ENCODE results near the gene CROT. TPM values are rescaled to one million over a fixed set of nuclear protein-coding genes. Genes with fewer than 3 reads are reported as not detected.

The CROT gene
- total RNA-seq, 2 donors from 2014 or later, result 22.7 to 35.8 TPM

DNA sequence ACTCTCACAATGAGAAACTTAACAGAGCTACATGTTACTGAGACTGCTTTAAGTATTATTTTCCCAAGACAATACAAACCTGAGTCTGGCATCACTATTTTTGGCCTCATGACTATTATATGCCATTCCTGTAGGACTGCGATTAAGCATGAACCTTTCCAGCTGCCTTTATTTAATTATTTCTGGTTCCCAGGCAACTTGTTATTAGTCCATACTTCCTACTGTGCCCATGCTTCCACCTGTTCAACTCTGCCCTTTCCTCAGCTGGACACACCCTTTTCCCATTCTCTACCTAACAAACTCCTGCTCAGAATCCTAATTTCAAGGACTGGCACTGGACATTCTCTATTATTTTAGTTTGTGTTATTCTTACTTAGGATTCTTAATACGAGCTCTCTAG is 8.1 kb upstream of the CROT start:
- ATAC-seq (peak; percentile 38), DNase-seq (no peak)

GRCh38 chr7:87339373-87339897 is 6.0 kb upstream of the CROT start:
- intact Hi-C loops (cut with DNase I, micrococcal nuclease), result no loop called here
- DNase-seq, result no peak
- ATAC-seq, result no peak

More for the DNA sequence above, 8.1 kb upstream of the CROT start:
- intact Hi-C loops (cut with DNase I, micrococcal nuclease), result no loop called here

GRCh38 chr7:87341441-87341840 is 4.0 kb upstream of the CROT start:
- no peak for ATAC-seq
- DNase-seq, result no peak
- intact Hi-C loops (cut with DNase I, micrococcal nuclease), result loop anchor here in 1 of 2 donors (10.0 kb wide), 1 partner anchor 187 kb away; the partner anchor contains the start of gene DMTF1

- intact Hi-C loops (cut with DNase I, micrococcal nuclease), result loop anchor here in 1 of 2 donors (10.0 kb wide), 1 partner anchor 187 kb away; the partner anchor contains the start of gene DMTF1
- no peak for DNase-seq
- ATAC-seq, result no peak
These were observed 3.2 kb upstream of the CROT start for GRCh38 chr7:87342231-87342630.

- DNase-seq, result no peak
- intact Hi-C loops (cut with DNase I, micrococcal nuclease), result loop anchor here in 1 of 2 donors (10.0 kb wide), 1 partner anchor 190 kb away; the partner anchor contains the start of gene DMTF1
- no peak for ATAC-seq
These were observed 1.0 kb upstream of the CROT start for GRCh38 chr7:87344446-87344845.

DNA sequence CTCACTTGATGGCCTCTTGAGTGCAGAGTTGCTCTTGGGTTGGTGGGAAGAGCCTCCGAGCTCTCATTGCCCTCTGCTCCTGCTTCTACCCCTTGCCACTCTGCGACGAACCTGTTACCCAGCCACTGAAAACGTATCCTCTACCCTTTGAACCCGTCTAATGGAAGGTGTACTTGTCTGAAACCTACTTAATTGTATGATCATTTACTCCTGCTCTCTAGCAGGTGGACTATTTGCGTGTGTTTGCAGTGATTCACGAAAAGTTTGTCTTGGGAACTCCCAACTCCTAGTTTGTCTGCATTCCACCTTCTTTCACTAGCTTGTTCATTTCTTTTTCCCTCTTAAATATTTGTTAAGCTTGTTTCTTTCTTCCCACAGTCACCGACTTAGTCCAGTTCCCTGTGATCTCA is 503 bp downstream of the CROT start:
- DNase-seq, result no peak
- intact Hi-C loops (cut with DNase I, micrococcal nuclease), result loop anchor here in 1 of 2 donors (10.0 kb wide), 1 partner anchor 191 kb away; the partner anchor contains the start of gene DMTF1
- peak; percentile 33 for ATAC-seq

- intact Hi-C loops (cut with DNase I, micrococcal nuclease), result loop anchor here in 1 of 2 donors (10.0 kb wide), 1 partner anchor 192 kb away; the partner anchor contains the start of gene DMTF1
- ATAC-seq, result no peak
These were observed 1.7 kb downstream of the CROT start for GRCh38 chr7:87347207-87347606.

GRCh38 chr7:87347664-87348063 is 2.2 kb downstream of the CROT start:
- ATAC-seq (no peak), DNase-seq (no peak)
- intact Hi-C loops (cut with DNase I, micrococcal nuclease), result loop anchor here in 1 of 2 donors (10.0 kb wide), 1 partner anchor 193 kb away; the partner anchor contains the start of gene DMTF1

More at GRCh38 chr7:87347207-87347606, 1.7 kb downstream of the CROT start:
- no peak for DNase-seq

DNA sequence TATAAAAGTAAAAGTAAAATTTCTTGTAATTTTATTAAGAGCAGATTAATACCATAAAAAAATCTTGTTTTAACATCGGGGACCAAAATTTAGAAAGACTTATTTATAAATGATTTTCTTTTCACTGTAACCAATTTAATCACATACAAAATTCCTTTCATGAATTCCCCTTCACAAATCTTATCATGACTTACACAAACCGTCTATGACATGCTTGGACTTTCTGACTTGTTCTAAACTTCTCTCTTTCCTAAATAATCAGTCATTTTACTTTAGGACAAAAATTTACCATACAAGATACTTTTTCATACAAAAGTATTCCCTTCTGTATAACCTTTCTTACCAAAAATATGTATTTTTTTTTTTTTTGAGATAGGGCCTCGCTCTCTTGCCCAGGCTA is 9.3 kb downstream of the CROT start:
- ATAC-seq, result no peak
- DNase-seq, result no peak
- intact Hi-C loops (cut with DNase I, micrococcal nuclease), result no loop called here

- ATAC-seq, result no peak
- intact Hi-C loops (cut with DNase I, micrococcal nuclease), result no loop called here
These were observed 11.0 kb downstream of the CROT start for GRCh38 chr7:87356448-87356847.

DNA sequence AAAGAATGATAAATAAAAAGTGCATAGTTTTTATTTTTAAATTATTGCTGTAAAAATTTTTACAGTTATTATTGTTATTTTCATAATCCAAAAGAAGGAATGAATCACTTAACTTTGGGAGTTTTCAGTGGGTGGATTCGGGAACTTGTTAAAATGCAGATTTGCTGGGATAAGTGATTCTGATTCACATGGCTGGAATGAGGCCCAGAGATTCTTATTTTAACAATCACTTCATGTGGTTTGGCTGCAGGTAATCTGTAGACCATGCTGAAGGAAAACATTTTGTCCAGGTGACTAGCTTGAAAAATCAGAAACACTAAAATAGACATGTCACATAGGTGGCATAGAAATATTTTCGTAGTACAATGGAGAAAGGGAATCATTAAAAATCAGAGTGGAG is 13.9 kb downstream of the CROT start:
- ATAC-seq, result no peak
- DNase-seq, result no peak
- intact Hi-C loops (cut with DNase I, micrococcal nuclease), result no loop called here

More at GRCh38 chr7:87356448-87356847, 11.0 kb downstream of the CROT start:
- DNase-seq, result no peak

- no peak for DNase-seq
- no peak for ATAC-seq
- intact Hi-C loops (cut with DNase I, micrococcal nuclease), result no loop called here
These were observed 15.9 kb downstream of the CROT start for GRCh38 chr7:87361320-87361719.

DNA sequence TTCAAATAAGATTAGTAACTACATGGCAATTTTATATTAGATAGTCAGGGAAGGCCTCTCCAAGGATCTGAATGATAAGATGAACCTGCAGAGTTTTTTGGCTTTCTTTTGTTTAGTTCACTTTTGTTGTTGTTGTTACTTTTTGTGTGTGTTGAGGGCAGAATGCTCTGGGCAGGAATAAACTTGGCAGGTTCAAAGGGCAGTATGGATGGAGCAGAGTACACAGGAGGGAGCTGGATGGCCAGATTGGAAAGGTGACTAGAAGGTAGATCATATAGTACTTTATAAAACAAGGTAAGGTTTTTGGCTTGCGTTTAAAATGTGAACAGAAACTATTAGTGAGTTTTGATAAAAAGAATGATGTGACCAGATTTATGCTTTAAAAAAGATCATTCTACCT is 17.9 kb downstream of the CROT start:
- ATAC-seq (no peak), DNase-seq (no peak)
- intact Hi-C loops (cut with DNase I, micrococcal nuclease), result no loop called here

GRCh38 chr7:87364246-87364645 is 18.8 kb downstream of the CROT start:
- no peak for ATAC-seq
- DNase-seq, result no peak
- intact Hi-C loops (cut with DNase I, micrococcal nuclease), result no loop called here

GRCh38 chr7:87369216-87369615 is 23.8 kb downstream of the CROT start:
- intact Hi-C loops (cut with DNase I, micrococcal nuclease), result no loop called here
- ATAC-seq (no peak), DNase-seq (no peak)

DNA sequence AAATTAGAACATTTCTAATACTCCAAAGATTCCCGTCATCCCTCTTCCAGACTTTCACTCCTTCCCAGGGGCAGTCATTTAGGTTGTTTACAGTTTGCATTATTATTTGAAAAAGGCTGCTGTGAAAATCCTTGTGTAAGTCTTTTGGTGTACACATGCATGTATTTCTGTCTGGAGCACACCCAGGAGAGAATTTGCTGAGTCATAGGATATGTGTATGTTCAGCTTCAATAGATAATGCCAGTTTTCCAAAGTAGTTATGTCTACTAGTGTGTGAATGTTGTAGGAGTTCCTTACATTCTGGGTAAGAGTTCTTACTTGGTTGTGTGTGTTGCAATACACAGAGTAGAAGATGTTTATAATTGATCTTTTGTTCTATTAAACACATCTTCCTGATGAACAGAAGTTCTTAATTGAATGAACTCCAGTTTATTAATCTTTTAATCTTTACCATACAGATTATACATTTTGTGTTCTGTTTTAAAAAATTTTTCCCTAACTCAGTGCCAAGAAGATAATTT is 25.3 kb downstream of the CROT start:
- no peak for ATAC-seq
- intact Hi-C loops (cut with DNase I, micrococcal nuclease), result no loop called here

GRCh38 chr7:87375662-87376435 is 30.4 kb downstream of the CROT start:
- ATAC-seq (peak; percentile 35), DNase-seq (no peak)
- intact Hi-C loops (cut with DNase I, micrococcal nuclease), result no loop called here

More for the DNA sequence above, 25.3 kb downstream of the CROT start:
- no peak for DNase-seq

DNA sequence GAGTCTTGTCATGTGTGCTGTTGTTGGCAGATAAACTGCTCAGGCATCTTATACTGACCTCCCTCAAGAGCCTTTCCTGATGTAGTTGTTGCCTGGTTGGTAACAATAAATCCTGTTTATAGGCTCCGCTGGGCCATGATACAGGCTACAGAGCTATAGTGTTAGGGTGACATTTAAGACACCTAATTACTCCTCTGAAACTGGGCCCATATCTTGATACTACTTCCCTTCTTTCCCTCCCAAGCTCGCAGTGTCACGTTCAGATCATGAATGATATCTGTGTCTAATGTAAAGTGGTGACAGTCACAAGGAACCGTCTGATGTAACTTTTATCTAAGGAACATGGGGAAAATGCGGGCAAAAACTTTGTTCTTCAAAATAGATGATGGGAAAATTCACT is 35.4 kb downstream of the CROT start:
- intact Hi-C loops (cut with DNase I, micrococcal nuclease), result no loop called here
- DNase-seq, result no peak
- ATAC-seq, result no peak

DNA sequence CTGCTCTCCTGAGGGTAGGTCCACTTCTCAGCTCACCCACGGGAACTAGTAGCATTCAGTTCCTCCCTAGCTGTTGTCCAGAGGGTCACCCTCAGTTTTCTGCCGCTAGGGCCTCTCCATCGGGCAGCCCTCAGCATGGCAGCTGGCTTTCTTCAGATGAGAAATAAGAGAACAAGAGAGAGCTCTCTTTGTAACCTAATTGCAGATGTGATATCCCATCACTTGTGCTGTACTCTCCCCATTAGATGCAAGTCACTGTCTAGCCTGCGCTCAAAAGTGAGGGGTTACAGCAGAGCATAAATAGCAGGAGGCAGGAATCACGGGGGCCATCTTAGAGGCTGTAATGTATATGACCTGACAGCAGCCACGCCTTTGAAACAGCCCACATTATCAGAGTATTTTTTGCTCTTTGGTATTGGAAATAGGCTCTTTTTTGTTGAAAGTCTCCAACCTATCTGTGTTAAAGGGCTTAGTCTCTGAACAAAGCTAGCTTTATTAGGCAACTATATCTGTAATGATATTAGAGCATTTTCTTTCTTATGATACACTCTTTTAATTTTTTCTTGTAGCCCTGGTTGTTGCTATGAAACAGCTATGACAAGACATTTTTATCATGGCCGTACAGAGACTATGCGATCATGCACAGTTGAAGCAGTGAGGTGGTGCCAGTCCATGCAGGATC is 45.7 kb downstream of the CROT start:
- intact Hi-C loops (cut with DNase I, micrococcal nuclease), result no loop called here
- DNase-seq (no peak), ATAC-seq (no peak)
